Measurements from ENCODE around the gene UBR2. TPM values are rescaled to one million over a fixed set of nuclear protein-coding genes. Genes with fewer than 3 reads are reported as not detected.

The UBR2 gene
- total and polyA plus RNA-seq, 2 of the 13 experiments (the other 11 are each of a cell fraction or from before 2014, with no cell fraction given) = 17.6 to 29.3 TPM

GRCh38 chr6:42514745-42515144, 49.1 kb upstream of the UBR2 start:
- no TSS peak for BruUV-seq (replicated peaks)
- Histone ChIP-seq H3K27me3 (ENCODE audit: control insufficient read depth in 1 of 2, insufficient read depth in 2 of 2, low read length in 2 of 2) (peaks cover 0 to 3% of the 10 kb centered on the region in 2 experiments; a peak in 1 of 5 replicates), H2AFZ (ENCODE audit: low read length) (no peak overlapping the region), H3K4me2 (ENCODE audit: low read depth, low read length) (no peak overlapping the region), H3K9ac (ENCODE audit: insufficient read depth, low read depth, low read length) (no peak overlapping the region), H3K4me3 (replicated peaks in 1 of 3; ENCODE audit: insufficient read depth in 1 of 3, low read depth in 2 of 3, low read length in 3 of 3) (no peak overlapping the region), H3K79me2 (ENCODE audit: insufficient read depth, low read length) (no peaks in the 10 kb centered on the region), H3K9me3 (ENCODE audit: low read length) (peaks cover under 1% of the 10 kb centered on the region; the same call in 1 of the 2 replicates), H3K36me3 (replicated peaks in 1 of 2; ENCODE audit: control insufficient read depth in 1 of 2, insufficient read depth in 2 of 2, low read length in 2 of 2) (no peaks in the 10 kb centered on the region), H3K4me1 (ENCODE audit: insufficient read depth, low read length) (no peaks in the 10 kb centered on the region), H3K27ac (ENCODE audit: extremely low read length, insufficient read depth, low read length) (no peak overlapping the region), H4K20me1 (ENCODE audit: insufficient read depth, low read length) (no peaks in the 10 kb centered on the region)
- intact Hi-C loops (cut with micrococcal nuclease; ENCODE audit: unreplicated experiment) = no loop called here
- DNase-seq (ENCODE audit: low spot score) (no peak), FAIRE-seq (no peak), ATAC-seq (no peak)
- ChIA-PET CTCF (ENCODE audit: low intra/inter-chr PET ratio, low total read pairs) (no interaction called here), POLR2A (no interaction called here)
- 9% methylated on average over 1 of the region's 1 CpG for WGBS (ENCODE audit: low lambda C conversion rate)
- in situ Hi-C loops (cut with HindIII; ENCODE audit: extremely low pct_ligation_motif_present, low pct_unique_long_range_greater_than_20kb) = no loop called here
- TF ChIP-seq ZNF335 (CRISPR knock-in tag; IDR thresholded peaks at IDR 0.05) (no peak), IKZF1 (IDR thresholded peaks at IDR 0.05) (no peak), PHF8 (CRISPR knock-in tag; IDR thresholded peaks at IDR 0.05) (no peak), ZSCAN29 (CRISPR knock-in tag; conservative IDR thresholded peaks at IDR 0.05) (no peak), ZNF382 (CRISPR knock-in tag; IDR thresholded peaks at IDR 0.05; ENCODE audit: borderline replicate concordance) (no peak), MZF1 (CRISPR knock-in tag; IDR thresholded peaks at IDR 0.05; ENCODE audit: borderline replicate concordance) (no peak), CAMTA2 (CRISPR knock-in tag; IDR thresholded peaks at IDR 0.05; ENCODE audit: borderline replicate concordance) (no peak), HMGXB4 (CRISPR knock-in tag; IDR thresholded peaks at IDR 0.05; ENCODE audit: borderline replicate concordance in 1 of 2, low read depth in 1 of 2) (no peak), ZNF780A (CRISPR knock-in tag; IDR thresholded peaks at IDR 0.05) (no peak), ZNF547 (CRISPR knock-in tag; IDR thresholded peaks at IDR 0.05) (no peak), CREB3 (CRISPR knock-in tag; IDR thresholded peaks at IDR 0.05) (no peak), ZNF776 (CRISPR knock-in tag; IDR thresholded peaks at IDR 0.05) (no peak), TIGD3 (CRISPR knock-in tag; IDR thresholded peaks at IDR 0.05; ENCODE audit: borderline replicate concordance) (no peak), RBM39 (IDR thresholded peaks at IDR 0.05; ENCODE audit: low read depth, low read length, poor library complexity, severe bottlenecking) (no peak)
